Stimulated activated CD8-positive, alpha-beta memory T cell treated with anti-CD3 and anti-CD28 coated beads, Interleukin-7, amount 100 ng/mL, for 4 hours (primary cell): ENCODE data around the gene CACNG4.
"Not testable (repeated sequence)": the region's sequence is repeated elsewhere in the genome, so short reads cannot be mapped to it uniquely, and the experiment has no call there.

Source experiments
- DNase-seq, 2 donors: peaks; one replicate each; pipeline ENCODE4 v3.0.0-alpha.2; 2020; ENCODE audit warnings: low read depth in 2 of 2

The CACNG4 gene

DNA sequence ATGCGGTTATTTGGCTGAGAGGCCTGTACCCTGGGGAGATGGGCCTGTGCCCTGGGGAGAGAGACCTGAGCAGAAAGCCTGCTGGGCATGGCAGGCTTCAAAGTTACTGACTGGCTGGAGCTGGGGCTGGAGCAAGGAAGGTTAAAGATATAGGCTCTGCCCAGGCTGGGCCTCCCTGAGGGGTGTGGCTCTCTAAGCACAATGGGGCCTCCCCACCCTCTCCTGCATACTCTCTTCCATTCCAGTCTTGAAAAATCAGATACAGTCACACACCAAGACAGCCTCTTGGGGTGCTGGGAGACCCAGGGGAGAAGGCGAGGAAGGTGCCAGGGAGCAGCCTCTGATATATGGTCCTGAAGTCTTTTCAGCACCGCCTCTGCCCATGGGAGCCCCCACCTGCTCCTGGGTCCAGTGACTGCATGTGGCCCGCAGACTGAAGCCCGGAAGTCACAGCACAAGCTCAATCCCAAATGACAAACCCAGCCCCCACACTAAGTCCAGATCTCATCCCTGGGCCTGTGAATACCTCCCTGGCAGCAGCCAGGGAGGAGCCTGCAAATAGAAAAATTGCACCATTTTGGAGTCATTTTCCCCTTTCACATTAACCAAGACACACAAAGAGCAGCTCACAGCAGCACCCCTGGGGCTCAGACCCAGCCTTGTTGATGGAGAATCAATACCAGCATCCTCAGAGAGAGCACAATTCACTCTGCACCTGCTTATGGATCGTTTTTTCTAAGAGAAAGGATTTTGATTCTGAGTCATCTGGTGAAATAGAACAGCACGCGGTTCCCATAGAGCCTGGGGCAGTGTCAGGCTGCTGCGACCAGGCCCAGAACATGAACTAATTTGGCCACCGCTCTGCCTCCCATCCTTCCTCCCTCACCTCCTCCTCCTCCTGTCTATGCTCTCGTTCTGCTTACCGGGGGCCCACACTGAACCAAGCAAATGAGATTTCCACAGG is 54.2 kb downstream of the CACNG4 start:
- DNase-seq: no peak

DNA sequence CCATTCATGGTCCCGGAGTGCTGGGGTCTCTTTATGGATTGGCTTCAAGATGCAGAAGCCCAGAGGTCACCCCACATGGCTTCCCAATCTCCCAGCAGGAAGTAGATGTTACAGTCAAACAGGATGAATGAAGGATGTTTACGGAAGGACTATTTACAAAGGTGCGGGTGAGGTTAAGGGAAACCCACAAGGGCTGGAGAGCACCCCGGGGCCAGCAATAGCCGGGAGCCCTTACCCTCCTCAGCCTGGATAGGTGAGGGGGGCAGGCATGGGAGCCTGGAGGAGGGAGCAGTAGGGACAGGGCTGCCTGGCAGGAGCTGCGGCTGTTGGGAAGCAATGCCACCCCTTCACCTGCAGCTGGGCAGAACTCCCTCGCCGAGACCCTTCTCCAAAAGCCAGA is 55.3 kb downstream of the CACNG4 start:
- DNase-seq: no peak

GRCh38 chr17:67020293-67020766 is 55.8 kb downstream of the CACNG4 start:
- DNase-seq: no peak

DNA sequence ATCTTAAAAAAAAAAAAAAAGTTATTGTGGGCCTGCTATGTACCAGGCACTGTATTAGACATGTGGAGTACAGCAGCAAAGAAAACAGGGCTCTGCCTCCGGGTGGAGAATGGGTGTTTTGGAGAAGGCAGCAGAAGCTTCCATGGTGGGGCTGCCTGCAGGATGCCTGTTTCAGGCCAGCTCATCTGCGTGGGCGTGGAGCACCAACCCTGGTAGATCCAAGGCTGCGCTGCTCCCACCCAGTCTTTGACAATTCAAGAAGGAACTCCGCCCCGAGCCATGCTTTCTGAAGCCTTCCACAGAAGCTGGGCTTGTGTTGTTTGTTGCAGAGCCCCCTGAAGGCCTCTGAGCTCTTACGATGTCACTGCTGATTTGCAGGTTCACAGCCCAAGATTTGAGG is 56.7 kb downstream of the CACNG4 start:
- no peak for DNase-seq

GRCh38 chr17:67021743-67022450 is 57.4 kb downstream of the CACNG4 start:
- no peak for DNase-seq

- no peak for DNase-seq
Measured at GRCh38 chr17:67022451-67022810, 57.9 kb downstream of the CACNG4 start.

GRCh38 chr17:67024736-67025135 is 60.2 kb downstream of the CACNG4 start:
- no peak for DNase-seq

GRCh38 chr17:67025216-67025792 is 60.8 kb downstream of the CACNG4 start:
- DNase-seq: no peak

DNA sequence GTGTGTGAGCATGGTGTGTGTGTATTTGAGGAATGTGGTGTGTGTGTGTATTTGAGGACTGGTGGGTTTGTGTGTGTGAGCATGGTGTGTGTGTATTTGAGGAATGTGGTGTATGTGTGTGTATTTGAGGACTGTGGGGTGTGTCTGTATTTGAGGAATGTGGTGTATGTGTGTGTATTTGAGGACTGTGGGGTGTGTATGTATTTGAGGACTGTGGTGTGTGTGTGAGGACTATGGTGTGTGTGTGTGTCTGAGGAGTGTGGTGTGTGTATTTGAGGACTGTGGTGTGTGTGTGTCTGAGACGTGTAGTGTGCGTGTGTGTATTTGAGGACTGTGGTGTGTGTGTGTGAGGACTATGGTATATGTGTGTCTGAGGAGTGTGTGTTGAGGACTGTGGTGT is 61.8 kb downstream of the CACNG4 start:
- DNase-seq: no peak

DNA sequence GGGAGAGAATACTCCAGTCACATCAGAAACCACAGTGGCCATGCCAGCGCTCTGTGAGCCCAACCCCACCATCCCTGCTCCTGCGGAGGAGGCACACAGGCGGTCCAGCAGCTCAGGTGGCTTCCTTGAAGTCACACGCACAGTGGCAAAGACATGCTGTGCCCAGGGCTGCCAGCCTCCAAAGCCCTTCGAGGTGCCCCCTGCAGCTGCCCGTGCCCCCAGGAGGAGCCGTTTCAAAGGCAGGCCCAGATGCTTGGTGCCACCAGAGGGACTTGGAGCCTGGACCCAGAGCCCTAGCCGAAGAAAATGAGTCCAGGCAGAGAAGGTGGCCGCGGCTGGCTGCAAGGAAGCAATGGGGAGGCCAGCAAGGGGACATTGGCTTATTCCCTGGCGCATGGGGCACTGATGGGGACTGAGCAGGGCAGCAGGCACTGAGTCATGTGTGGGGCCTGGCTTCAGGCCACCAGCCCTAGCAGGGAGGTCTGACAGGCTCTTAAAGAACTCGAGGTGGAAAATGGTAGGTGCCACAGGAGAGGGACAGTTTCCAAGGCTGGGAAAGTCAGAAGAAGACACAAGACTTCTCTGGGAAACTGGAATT is 62.6 kb downstream of the CACNG4 start:
- no peak for DNase-seq

DNA sequence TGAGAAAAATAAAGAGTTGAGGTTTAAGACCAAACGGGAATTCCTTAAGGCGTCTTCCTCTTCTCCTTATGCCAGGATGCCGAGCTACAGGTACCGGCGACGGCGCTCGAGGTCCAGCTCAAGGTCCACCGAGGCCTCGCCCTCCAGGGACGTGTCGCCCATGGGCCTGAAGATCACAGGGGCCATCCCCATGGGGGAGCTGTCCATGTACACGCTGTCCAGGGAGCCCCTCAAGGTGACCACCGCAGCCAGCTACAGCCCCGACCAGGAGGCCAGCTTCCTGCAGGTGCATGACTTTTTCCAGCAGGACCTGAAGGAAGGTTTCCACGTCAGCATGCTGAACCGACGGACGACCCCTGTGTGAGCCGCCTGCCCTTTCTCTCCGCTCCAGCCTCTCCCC is 66.1 kb downstream of the CACNG4 start:
- DNase-seq: no peak

GRCh38 chr17:67032382-67032781 is 67.9 kb downstream of the CACNG4 start:
- no peak for DNase-seq

DNA sequence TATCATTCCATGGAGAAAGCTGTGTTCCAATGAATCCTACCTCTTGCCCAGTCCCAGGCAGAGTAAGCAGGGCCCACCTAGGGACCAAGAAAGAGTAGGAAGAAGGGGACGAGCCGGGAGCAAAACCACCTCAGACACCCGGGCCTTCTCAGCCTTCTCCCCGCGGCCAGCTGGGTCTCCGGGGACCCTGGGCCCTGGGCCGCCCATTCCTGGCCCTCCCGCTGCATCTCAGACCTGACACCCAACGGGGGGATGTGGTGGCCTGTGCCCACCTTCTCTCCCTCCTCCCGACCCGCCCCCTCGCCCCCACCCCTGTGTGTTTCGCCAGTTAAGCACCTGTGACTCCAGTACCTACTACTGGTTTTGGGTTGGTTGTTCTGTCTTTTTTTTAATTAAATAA is 68.5 kb downstream of the CACNG4 start:
- no peak for DNase-seq

DNA sequence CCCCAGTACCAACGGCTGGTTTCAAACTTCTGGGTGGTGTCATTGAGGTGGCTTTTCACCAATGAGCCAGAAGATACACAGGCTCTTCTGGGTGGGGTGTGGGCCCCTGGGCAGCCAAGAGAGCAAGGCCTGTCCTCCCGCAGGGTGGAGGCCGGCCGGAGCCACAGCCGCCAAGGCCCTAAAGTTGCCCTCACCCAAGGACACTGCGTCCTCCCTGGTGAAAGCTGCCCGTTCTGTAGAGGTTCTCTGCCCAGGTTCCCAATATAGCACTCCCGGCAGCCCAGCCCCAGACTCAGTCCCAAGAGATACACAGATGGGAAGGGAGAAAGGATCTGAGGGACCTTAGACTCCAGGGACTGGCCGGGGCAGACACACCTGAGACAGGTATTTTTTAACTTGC is 69.1 kb downstream of the CACNG4 start:
- DNase-seq: no peak

- no peak for DNase-seq
Measured at GRCh38 chr17:67035131-67036083, 70.9 kb downstream of the CACNG4 start.

- no peak for DNase-seq
Measured at GRCh38 chr17:67038861-67039365, 74.4 kb downstream of the CACNG4 start.

GRCh38 chr17:67040652-67041051 is 76.1 kb downstream of the CACNG4 start:
- DNase-seq: no peak

- not testable (repeated sequence) for DNase-seq
Measured at GRCh38 chr17:67041119-67041518, 76.6 kb downstream of the CACNG4 start.

GRCh38 chr17:67041531-67041930 is 77.0 kb downstream of the CACNG4 start:
- DNase-seq: no peak

DNA sequence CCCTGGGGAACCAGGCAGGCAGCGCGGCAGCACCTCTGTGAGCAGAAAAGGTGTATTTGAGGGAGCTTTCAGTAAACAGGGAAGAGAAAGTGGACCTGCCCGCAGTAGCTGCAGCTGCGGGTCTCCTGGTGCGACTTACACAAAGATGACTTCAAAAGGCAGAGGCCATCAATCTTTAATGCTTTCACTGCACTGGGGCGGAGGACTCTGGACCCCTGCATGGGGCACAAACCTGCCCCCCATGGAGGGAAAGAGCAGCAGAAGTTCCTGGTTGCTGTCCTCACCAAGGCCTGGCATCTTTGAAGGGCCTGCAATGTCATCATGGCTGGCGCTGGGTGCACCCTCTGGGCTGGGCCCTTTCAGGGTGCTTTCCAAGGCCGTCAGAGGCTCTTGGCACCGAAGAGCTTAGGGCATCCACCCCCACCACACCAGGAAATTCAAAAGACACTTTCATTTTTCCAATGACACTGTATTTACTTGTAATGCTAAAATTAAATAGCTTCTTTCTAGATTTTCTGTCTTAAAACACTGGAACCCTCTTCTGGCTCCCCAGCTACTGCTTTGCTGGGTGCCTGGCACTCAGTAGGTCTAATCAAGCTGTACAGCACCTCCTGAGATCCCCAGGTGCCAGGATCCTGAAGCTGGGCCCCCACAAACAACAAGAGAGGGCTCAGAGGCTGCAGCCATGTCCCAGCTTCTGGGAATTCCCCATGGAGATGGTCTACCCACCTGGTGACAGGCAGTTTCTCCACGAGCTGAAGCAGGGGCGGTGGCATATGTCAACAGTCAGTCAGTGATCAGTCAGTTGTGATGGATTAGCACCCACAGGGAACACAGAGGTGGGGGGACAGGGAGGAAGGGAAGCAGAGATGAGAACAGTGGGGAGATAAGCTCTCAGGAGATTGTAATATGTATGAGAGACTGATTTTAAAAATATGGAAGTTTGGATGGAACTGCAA is 77.7 kb downstream of the CACNG4 start:
- DNase-seq: no peak
